IMR-90 (cell line): ENCODE measurements around the gene SLC48A1. TPM values are rescaled to one million over a fixed set of nuclear protein-coding genes. Genes with fewer than 3 reads are reported as not detected.

Experiments
- ATAC-seq: fragments of 200-7000 bp; cut with Tn5 transposase; 2 replicates; pipeline ENCODE4 v1.9.1; 2020; ENCODE audit warnings: low read depth, mild to moderate bottlenecking, moderate library complexity
- BruUV-seq: library from RNA; stranded (reverse); fragments of 400-500 nt; replicated peaks from 2 replicates; lab custom pipeline; 2021; lab: Mats Ljungman, UMichigan
- CTCF ChIA-PET: fragments of 300-600 bp; formaldehyde crosslinking; extraction: SDS; loops from one replicate; lab custom pipeline; 2021; ENCODE audit warnings: antibody characterized with exemption; lab: Yijun Ruan, JAX
- POLR2A ChIA-PET: fragments of 300-600 bp; sonication (Branson Sonifier 250); formaldehyde crosslinking; loops from one replicate; lab custom pipeline; 2022; ENCODE audit warnings: antibody characterized with exemption; ENCODE audit not compliant: unreplicated experiment; lab: Charles Lee
- DNase-seq: peaks from one replicate; pipeline ENCODE4 v3.0.0; 2013
- H2AFZ ChIP-seq: replicated peaks from 2 replicates; pipeline ENCODE3; 2013; ENCODE audit warnings: low read length, mild to moderate bottlenecking; ENCODE audit not compliant: poor library complexity
- H2AK5ac ChIP-seq: 2 replicates; pipeline ENCODE4 v1.6.1; 2013; ENCODE audit warnings: low read depth, low read length, inconsistent platforms
- H2AK9ac ChIP-seq: replicated peaks from 2 replicates; pipeline ENCODE3; 2013; ENCODE audit warnings: mild to moderate bottlenecking, low read depth, low read length, moderate library complexity; ENCODE audit not compliant: poor library complexity
- H2BK120ac ChIP-seq: 2 replicates; pipeline ENCODE4 v1.6.1; 2013; ENCODE audit warnings: low read depth, low read length, inconsistent platforms
- H2BK15ac ChIP-seq: 3 replicates; pipeline ENCODE4 v1.6.1; 2013; ENCODE audit warnings: low read depth, low read length, inconsistent platforms
- H2BK20ac ChIP-seq: 2 replicates; pipeline ENCODE4 v1.6.1; 2013; ENCODE audit warnings: low read depth, mild to moderate bottlenecking, inconsistent platforms, low read length, moderate library complexity
- H2BK5ac ChIP-seq: 2 replicates; pipeline ENCODE4 v1.6.1; 2013; ENCODE audit warnings: mild to moderate bottlenecking, low read depth, low read length, inconsistent platforms; ENCODE audit not compliant: poor library complexity, severe bottlenecking
- H3K14ac ChIP-seq: replicated peaks from 2 replicates; pipeline ENCODE4 v1.6.1; 2013; ENCODE audit warnings: low read depth, low read length, inconsistent platforms
- H3K18ac ChIP-seq: 2 replicates; pipeline ENCODE4 v1.6.1; 2013; ENCODE audit warnings: low read depth, low read length, control low read depth
- H3K23ac ChIP-seq: 2 replicates; pipeline ENCODE4 v1.6.1; 2013; ENCODE audit warnings: low read depth, low read length, inconsistent platforms
- H3K27ac ChIP-seq: 2 replicates; pipeline ENCODE4 v1.5.1; 2013; ENCODE audit warnings: mild to moderate bottlenecking, control low read depth, low read length; ENCODE audit not compliant: insufficient read depth
- H3K27me3 ChIP-seq: 2 replicates; pipeline ENCODE4 v1.6.1; 2013; ENCODE audit warnings: low read length; ENCODE audit not compliant: control insufficient read depth, insufficient read depth
- H3K36me3 ChIP-seq: 2 replicates; pipeline ENCODE4 v1.6.1; 2013; ENCODE audit warnings: low read length, mixed read lengths; ENCODE audit not compliant: control insufficient read depth, insufficient read depth
- H3K4ac ChIP-seq: 2 replicates; pipeline ENCODE4 v1.6.1; 2013; ENCODE audit warnings: low read depth, low read length, inconsistent platforms
- H3K4me1 ChIP-seq: 2 replicates; pipeline ENCODE4 v1.6.1; 2013; ENCODE audit warnings: low read length, mixed read lengths; ENCODE audit not compliant: control insufficient read depth, insufficient read depth
- H3K4me2 ChIP-seq: 2 replicates; pipeline ENCODE4 v1.6.1; 2013; ENCODE audit warnings: low read depth, mild to moderate bottlenecking, control low read depth, low read length, moderate library complexity
- H3K4me3 ChIP-seq: 2 replicates; pipeline ENCODE4 v1.5.1; 2013; ENCODE audit warnings: low read depth, mild to moderate bottlenecking, control low read depth, low read length, moderate library complexity; ENCODE audit not compliant: insufficient read depth
- H3K56ac ChIP-seq: 2 replicates; pipeline ENCODE4 v1.6.1; 2013; ENCODE audit warnings: low read length, inconsistent platforms; ENCODE audit not compliant: insufficient read depth; ENCODE audit errors: extremely low read depth
- H3K79me1 ChIP-seq, 2 experiments: 2 replicates each; pipeline ENCODE4 v1.6.1; 2013; ENCODE audit warnings: low read length in 2 of 2, inconsistent platforms in 1 of 2, low read depth in 1 of 2
- H3K9ac ChIP-seq: 2 replicates; pipeline ENCODE4 v1.6.1; 2013; ENCODE audit warnings: low read depth, low read length, control low read depth
- H3K9me1 ChIP-seq: 2 replicates; pipeline ENCODE4 v1.6.1; 2013; ENCODE audit warnings: low read length, inconsistent platforms; ENCODE audit not compliant: insufficient read depth
- H3K9me3 ChIP-seq: 2 replicates; pipeline ENCODE4 v1.6.1; 2013; ENCODE audit warnings: low read length; ENCODE audit not compliant: control insufficient read depth, insufficient read depth
- H4K20me1 ChIP-seq: 2 replicates; pipeline ENCODE4 v1.6.1; 2013; ENCODE audit warnings: low read length, inconsistent platforms; ENCODE audit not compliant: insufficient read depth
- H4K5ac ChIP-seq: 2 replicates; pipeline ENCODE4 v1.6.1; 2013; ENCODE audit warnings: mild to moderate bottlenecking, low read depth, low read length, control low read depth
- H4K8ac ChIP-seq, 2 experiments: 2 replicates each; pipeline ENCODE4 v1.6.1; 2013; ENCODE audit warnings: low read depth in 2 of 2, low read length in 2 of 2, control low read depth in 1 of 2, inconsistent platforms in 1 of 2
- H4K91ac ChIP-seq: 2 replicates; pipeline ENCODE4 v1.6.1; 2013; ENCODE audit warnings: low read depth, low read length, inconsistent platforms; ENCODE audit not compliant: insufficient read depth
- BHLHE40 ChIP-seq: fragments of 150-350 bp; IDR thresholded peaks from 2 replicates; pipeline ENCODE4 v1.6.1; 2016; ENCODE audit warnings: mild to moderate bottlenecking, low read depth, low read length
- CHD1 ChIP-seq: IDR thresholded peaks from 2 replicates; pipeline ENCODE4 v1.6.1; 2012; ENCODE audit warnings: low read depth, low read length, improper control_type of control experiment
- ELK1 ChIP-seq: fragments of 150-350 bp; IDR thresholded peaks from 2 replicates; pipeline ENCODE4 v1.6.1; 2016; ENCODE audit warnings: low read depth, mild to moderate bottlenecking, low read length, moderate library complexity, borderline replicate concordance
- FOS ChIP-seq: fragments of 150-350 bp; IDR thresholded peaks from 2 replicates; pipeline ENCODE4 v1.6.1; 2016; ENCODE audit warnings: low read depth, low read length
- MAFK ChIP-seq: IDR thresholded peaks from 2 replicates; pipeline ENCODE4 v1.6.1; 2012; ENCODE audit warnings: low read depth, low read length, improper control_type of control experiment
- NFE2L2 ChIP-seq: fragments of 150-350 bp; IDR thresholded peaks from 2 replicates; pipeline ENCODE4 v1.6.1; 2016; ENCODE audit warnings: low read depth, mild to moderate bottlenecking, low read length
- POLR2A ChIP-seq: IDR thresholded peaks from 2 replicates; pipeline ENCODE4 v1.6.1; 2012; ENCODE audit warnings: mild to moderate bottlenecking, low read depth, low read length
- RCOR1 ChIP-seq: IDR thresholded peaks from 2 replicates; pipeline ENCODE4 v1.6.1; 2012; ENCODE audit warnings: mild to moderate bottlenecking, low read length, improper control_type of control experiment; ENCODE audit not compliant: insufficient replicate concordance
- SMC3 ChIP-seq: fragments of 150-350 bp; IDR thresholded peaks from 2 replicates; pipeline ENCODE4 v1.6.1; 2016; ENCODE audit warnings: low read depth, mild to moderate bottlenecking, antibody characterized with exemption, low read length, moderate library complexity
- USF2 ChIP-seq: fragments of 150-350 bp; IDR thresholded peaks from 2 replicates; pipeline ENCODE4 v1.6.1; 2017; ENCODE audit warnings: mild to moderate bottlenecking, antibody characterized with exemption, low read length, low read depth
- WGBS, 2 experiments: methylation state at CpG; one replicate each; pipeline versions ENCODE4 v1.1.5 to v1.1.7; 2013; ENCODE audit warnings: missing lambda C conversion rate in 2 of 2; ENCODE audit not compliant: insufficient read length in 1 of 2; ENCODE audit errors: extremely low coverage in 2 of 2; 5-methylcytosine and 5-hydroxymethylcytosine counted together
- dilution Hi-C: fragments of 300-500 bp; cut with HindIII; formaldehyde crosslinking; loops from one replicate; pipeline ENCODE4 v1.14.3; 2018; ENCODE audit warnings: low sequenced_read_pairs; ENCODE audit not compliant: unreplicated experiment
- in situ Hi-C: fragments of 300-500 bp; cut with MboI; formaldehyde crosslinking; loops from 3 replicates; pipeline ENCODE4 v1.14.3; 2019; ENCODE audit warnings: low sequenced_read_pairs, inconsistent platforms, mixed read lengths
- intact Hi-C: fragments of 100-400 bp; cut with micrococcal nuclease; formaldehyde crosslinking; loops from 2 replicates; pipeline ENCODE4 v1.10.0; 2022
- polyA plus RNA-seq, 3 experiments: library from polyadenylated mRNA; depleted of rRNA; stranded (reverse); fragments of >200 nt; gene quantifications; 2 replicates each; pipeline ENCODE4 v1.2.3, GENCODE V29; 2012; ENCODE audit warnings: low replicate concordance in 1 of 3
- total RNA-seq: library from RNA; depleted of rRNA; stranded (reverse); fragments of >200 nt; gene quantifications from 2 replicates; pipeline ENCODE4 v1.2.3, GENCODE V29; 2012

Gene SLC48A1
- total and polyA plus RNA-seq, 2 of the 4 experiments (the other 2 are of a cell fraction), result 4.8 to 5.9 TPM

GRCh38 chr12:47793015-47793681, 20.1 kb downstream of the SLC48A1 start:
- no peak overlapping the region for H3K27ac ChIP-seq

More at GRCh38 chr12:47793015-47793681, 20.1 kb downstream of the SLC48A1 start:
- TF ChIP-seq RCOR1 (no peak), ELK1 (no peak), FOS (no peak), MAFK (no peak), NFE2L2 (no peak), POLR2A (no peak), SMC3 (no peak), USF2 (no peak), BHLHE40 (no peak), CHD1 (no peak)
- ATAC-seq (no peak), DNase-seq (no peak)
- Histone ChIP-seq H3K9me3 (no peaks in the 10 kb centered on the region), H2BK5ac (no peak overlapping the region), H3K79me1 (peaks cover 7 to 27% of the 10 kb centered on the region in 2 experiments), H4K5ac (no peak overlapping the region), H3K56ac (no peak overlapping the region), H2AK9ac (no peak overlapping the region), H3K4me3 (no peak overlapping the region), H2AFZ (no peak overlapping the region), H3K27me3 (no peaks in the 10 kb centered on the region), H3K4me1 (no peaks in the 10 kb centered on the region), H3K36me3 (peaks cover 82% of the 10 kb centered on the region), H3K18ac (no peak overlapping the region), H3K9ac (no peak overlapping the region), H3K4ac (no peak overlapping the region), H2AK5ac (no peak overlapping the region), H3K4me2 (no peak overlapping the region), H4K91ac (no peak overlapping the region), H3K14ac (no peak overlapping the region), H2BK120ac (no peak overlapping the region), H2BK15ac (no peak overlapping the region), H4K8ac (no peak overlapping the region), H4K20me1 (peaks cover 16% of the 10 kb centered on the region), H2BK20ac (no peak overlapping the region), H3K9me1 (no peaks in the 10 kb centered on the region), H3K23ac (no peak overlapping the region)
- intact Hi-C loops (no loop called here), in situ Hi-C loops (no loop called here), dilution Hi-C loops (no loop called here)
- CTCF ChIA-PET, result interaction anchor here (1.3 kb wide), 1 partner anchor 44 kb away, joined by 4 read pairs; no protein-coding TSS in a partner anchor
- BruUV-seq, result no TSS peak
- POLR2A ChIA-PET, result no interaction called here
- 94% methylated on average over 6 of the region's 15 CpGs; no CpG with 5 or more reads in 1 of the 2 experiments for WGBS, 2 experiments
